Liver (tissue), 9 donors: ENCODE results near the gene DUSP16. TPM values are rescaled to one million over a fixed set of nuclear protein-coding genes. Genes with fewer than 3 reads are reported as not detected.

Source experiments
- DNase-seq: peaks from one replicate; pipeline ENCODE4 v3.0.0-alpha.2; 2017; ENCODE audit warnings: low spot score
- H3K27ac ChIP-seq, 2 donors: one replicate each; pipeline ENCODE4 v1.7.0; 2013; ENCODE audit warnings: inconsistent platforms in 2 of 2, low read length in 2 of 2, control low read depth in 1 of 2, low read depth in 1 of 2, mild to moderate bottlenecking in 1 of 2
- H3K27me3 ChIP-seq, 4 donors: one replicate each; pipeline versions ENCODE4 v1.6.1 to v1.7.0; 2013; ENCODE audit warnings: low read length in 3 of 4, inconsistent platforms in 1 of 4, mild to moderate bottlenecking in 1 of 4, moderate library complexity in 1 of 4; ENCODE audit not compliant: control insufficient read depth in 4 of 4, insufficient read depth in 4 of 4
- H3K36me3 ChIP-seq, 4 donors: one replicate each; pipeline versions ENCODE4 v1.6.1 to v1.7.0; 2013; ENCODE audit warnings: low read length in 3 of 4, mild to moderate bottlenecking in 3 of 4, low read depth in 1 of 4, moderate library complexity in 1 of 4; ENCODE audit not compliant: control insufficient read depth in 4 of 4, insufficient read depth in 3 of 4
- H3K4me1 ChIP-seq, 4 donors: one replicate each; pipeline versions ENCODE4 v1.6.1 to v1.7.0; 2013; ENCODE audit warnings: low read length in 3 of 4, mild to moderate bottlenecking in 3 of 4, moderate library complexity in 1 of 4; ENCODE audit not compliant: control insufficient read depth in 4 of 4, insufficient read depth in 4 of 4
- H3K4me3 ChIP-seq, 3 donors: one replicate each; pipeline versions ENCODE4 v1.6.1 to v1.7.0; 2013; ENCODE audit warnings: low read length in 3 of 3, control low read depth in 1 of 3, low read depth in 1 of 3, mild to moderate bottlenecking in 1 of 3
- H3K9ac ChIP-seq, 2 donors: one replicate each; pipeline ENCODE4 v1.7.0; 2013; ENCODE audit warnings: low read length in 2 of 2, mild to moderate bottlenecking in 2 of 2, moderate library complexity in 2 of 2, control low read depth in 1 of 2, low read depth in 1 of 2
- H3K9me3 ChIP-seq, 4 donors: one replicate each; pipeline versions ENCODE4 v1.6.1 to v1.7.0; 2013; ENCODE audit warnings: low read length in 3 of 4; ENCODE audit not compliant: control insufficient read depth in 4 of 4
- ATF3 ChIP-seq: IDR thresholded peaks from 2 replicates; pipeline ENCODE4 v1.6.1; 2016; ENCODE audit warnings: antibody characterized with exemption
- CTCF ChIP-seq: fragments of 150-350 bp; IDR thresholded peaks from 2 replicates; pipeline ENCODE4 v1.5.1; 2017; ENCODE audit warnings: improper control_type of control experiment, low read depth, low read length; ENCODE audit not compliant: missing input control
- EGR1 ChIP-seq, 2 donors: IDR thresholded peaks; 2 replicates each; pipeline ENCODE4 v1.6.1; 2016 to 2018; ENCODE audit warnings: antibody characterized with exemption in 2 of 2, low read depth in 2 of 2
- FOXA1 ChIP-seq: IDR thresholded peaks from 2 replicates; pipeline ENCODE4 v1.6.1; 2016; ENCODE audit warnings: antibody characterized with exemption
- FOXA2 ChIP-seq: IDR thresholded peaks from 2 replicates; pipeline ENCODE4 v1.6.1; 2016; ENCODE audit warnings: antibody characterized with exemption
- GABPA ChIP-seq, 2 donors: IDR thresholded peaks in 1 of 2; conservative IDR thresholded peaks in 1 of 2; 2 replicates each; pipeline ENCODE4 v1.6.1; 2016; ENCODE audit warnings: antibody characterized with exemption in 2 of 2, mild to moderate bottlenecking in 1 of 2, moderate library complexity in 1 of 2
- HNF4A ChIP-seq, 2 donors: conservative IDR thresholded peaks; 2 replicates each; pipeline ENCODE4 v1.6.1; 2016; ENCODE audit warnings: antibody characterized with exemption in 2 of 2, mild to moderate bottlenecking in 2 of 2
- HNF4G ChIP-seq: IDR thresholded peaks from 2 replicates; pipeline ENCODE4 v1.6.1; 2016; ENCODE audit warnings: antibody characterized with exemption
- JUND ChIP-seq, 2 donors: IDR thresholded peaks; 2 replicates each; pipeline ENCODE4 v1.6.1; 2016; ENCODE audit warnings: antibody characterized with exemption in 2 of 2
- MAX ChIP-seq: IDR thresholded peaks from 2 replicates; pipeline ENCODE4 v1.6.1; 2016; ENCODE audit warnings: antibody characterized with exemption
- NR2F2 ChIP-seq: IDR thresholded peaks from 2 replicates; pipeline ENCODE4 v1.6.1; 2016; ENCODE audit warnings: antibody characterized with exemption
- RAD21 ChIP-seq, 2 donors: IDR thresholded peaks; 2 replicates each; pipeline ENCODE4 v1.6.1; 2016; ENCODE audit warnings: antibody characterized with exemption in 2 of 2, mild to moderate bottlenecking in 2 of 2
- REST ChIP-seq: IDR thresholded peaks from 2 replicates; pipeline ENCODE4 v1.6.1; 2016; ENCODE audit warnings: antibody characterized with exemption, mild to moderate bottlenecking
- RXRA ChIP-seq, 2 donors: IDR thresholded peaks; 2 replicates each; pipeline ENCODE4 v1.6.1; 2017 to 2018; ENCODE audit warnings: antibody characterized with exemption in 2 of 2, mild to moderate bottlenecking in 1 of 2
- SP1 ChIP-seq: IDR thresholded peaks from 2 replicates; pipeline ENCODE4 v1.6.1; 2018; ENCODE audit warnings: antibody characterized with exemption, mild to moderate bottlenecking
- TAF1 ChIP-seq: conservative IDR thresholded peaks from 2 replicates; pipeline ENCODE4 v1.6.1; 2016; ENCODE audit warnings: antibody characterized with exemption, mild to moderate bottlenecking
- YY1 ChIP-seq: IDR thresholded peaks from 2 replicates; pipeline ENCODE4 v1.6.1; 2016; ENCODE audit warnings: antibody characterized with exemption, mild to moderate bottlenecking
- ZBTB33 ChIP-seq: IDR thresholded peaks from 2 replicates; pipeline ENCODE4 v1.6.1; 2016; ENCODE audit warnings: antibody characterized with exemption
- WGBS: extraction: QIAGEN DNeasy Blood & Tissue Kit; methylation state at CpG from one replicate; pipeline ENCODE4 v1.1.7; 2013; 5-methylcytosine and 5-hydroxymethylcytosine counted together
- polyA plus RNA-seq, 2 donors: library from polyadenylated mRNA; stranded (reverse) in 1 of 2; unstranded in 1 of 2; fragments of 200-250 nt in 1 of 2; fragments of >200 nt in 1 of 2; fragmentation: Nextera tagmentation in 1 of 2; extraction: Ambion mirVana in 1 of 2; gene quantifications; one replicate each; pipeline versions ENCODE4 v1.2.1 to v1.2.3, GENCODE V29; 2013 to 2015
- total RNA-seq, 2 donors: library from RNA; depleted of rRNA; stranded (reverse); fragments of >200 nt; gene quantifications; one replicate each; pipeline ENCODE4 v1.2.3, GENCODE V29; 2014
- donor health status: healthy.
- donor health status: healthy.
- donor health status: healthy.
- donor health status: healthy.
- donor health status: healthy.

DUSP16 gene
- total and polyA plus RNA-seq, 4 donors = 7.8 to 56.4 (median 19.1) TPM

GRCh38 chr12:12531194-12531593, 31.5 kb downstream of the DUSP16 start:
- H3K27ac ChIP-seq = no peak overlapping the region
- no peak for DNase-seq
- peaks cover 0 to 12% (median 3%) of the 10 kb centered on the region in 4 donors for H3K36me3 ChIP-seq
- peaks cover 4 to 15% (median 6%) of the 10 kb centered on the region in 4 donors for H3K4me1 ChIP-seq
- H3K4me3 ChIP-seq = no peak overlapping the region
- no peaks in the 10 kb centered on the region for H3K27me3 ChIP-seq
- TF ChIP-seq MAX (no peak), EGR1 (IDR thresholded peaks at IDR 0.05; ENCODE audit: low read depth in 2 of 2) (no peak), CTCF (no peak), REST (no peak), FOXA2 (no peak), ZBTB33 (no peak), NR2F2 (no peak), RAD21 (IDR thresholded peaks at IDR 0.05) (no peak), GABPA (IDR thresholded peaks at IDR 0.05 in 1 of 2, conservative IDR thresholded peaks at IDR 0.05 in 1 of 2) (no peak), TAF1 (no peak), ATF3 (no peak), RXRA (IDR thresholded peaks at IDR 0.05) (no peak), SP1 (no peak), FOXA1 (no peak), HNF4A (conservative IDR thresholded peaks at IDR 0.05) (no peak)
- H3K9me3 ChIP-seq = no peaks in the 10 kb centered on the region
- H3K9ac ChIP-seq = no peak overlapping the region
- 97% methylated on average over 2 of the region's 2 CpGs for WGBS

- no peak overlapping the region for H3K27ac ChIP-seq
- no peaks in the 10 kb centered on the region for H3K9me3 ChIP-seq
- no peaks in the 10 kb centered on the region for H3K27me3 ChIP-seq
- no peak for DNase-seq
- H3K4me1 ChIP-seq = peaks cover 0 to 10% (median 4%) of the 10 kb centered on the region in 4 donors
- no peak overlapping the region for H3K9ac ChIP-seq
- WGBS = 85% methylated on average over 2 of the region's 2 CpGs
- peaks cover 0 to 12% (median 3%) of the 10 kb centered on the region in 4 donors for H3K36me3 ChIP-seq
- TF ChIP-seq FOXA2 = no peak
- TF ChIP-seq GABPA (IDR thresholded peaks at IDR 0.05 in 1 of 2, conservative IDR thresholded peaks at IDR 0.05 in 1 of 2) = no peak
- TF ChIP-seq EGR1 (IDR thresholded peaks at IDR 0.05; ENCODE audit: low read depth in 2 of 2) = no peak
- TF ChIP-seq YY1 = no peak
- TF ChIP-seq HNF4G = no peak
- no peak for TF ChIP-seq NR2F2
- no peak for TF ChIP-seq JUND (IDR thresholded peaks at IDR 0.05)
- TF ChIP-seq TAF1 = no peak
- TF ChIP-seq ZBTB33 = no peak
- TF ChIP-seq MAX = no peak
- TF ChIP-seq RAD21 (IDR thresholded peaks at IDR 0.05) = no peak
- no peak overlapping the region for H3K4me3 ChIP-seq
These were observed 32.8 kb downstream of the DUSP16 start for GRCh38 chr12:12529783-12530421.
